Measurements from ENCODE around the gene GIPC3. TPM values are rescaled to one million over a fixed set of nuclear protein-coding genes. Genes with fewer than 3 reads are reported as not detected.
"Not testable (repeated sequence)": the region's sequence is repeated elsewhere in the genome, so short reads cannot be mapped to it uniquely, and the experiment has no call there.

Gene GIPC3
- polyA plus RNA-seq, 2 of the 4 experiments (the other 2 are of a cell fraction), result 0.05 to 0.12 TPM

DNA sequence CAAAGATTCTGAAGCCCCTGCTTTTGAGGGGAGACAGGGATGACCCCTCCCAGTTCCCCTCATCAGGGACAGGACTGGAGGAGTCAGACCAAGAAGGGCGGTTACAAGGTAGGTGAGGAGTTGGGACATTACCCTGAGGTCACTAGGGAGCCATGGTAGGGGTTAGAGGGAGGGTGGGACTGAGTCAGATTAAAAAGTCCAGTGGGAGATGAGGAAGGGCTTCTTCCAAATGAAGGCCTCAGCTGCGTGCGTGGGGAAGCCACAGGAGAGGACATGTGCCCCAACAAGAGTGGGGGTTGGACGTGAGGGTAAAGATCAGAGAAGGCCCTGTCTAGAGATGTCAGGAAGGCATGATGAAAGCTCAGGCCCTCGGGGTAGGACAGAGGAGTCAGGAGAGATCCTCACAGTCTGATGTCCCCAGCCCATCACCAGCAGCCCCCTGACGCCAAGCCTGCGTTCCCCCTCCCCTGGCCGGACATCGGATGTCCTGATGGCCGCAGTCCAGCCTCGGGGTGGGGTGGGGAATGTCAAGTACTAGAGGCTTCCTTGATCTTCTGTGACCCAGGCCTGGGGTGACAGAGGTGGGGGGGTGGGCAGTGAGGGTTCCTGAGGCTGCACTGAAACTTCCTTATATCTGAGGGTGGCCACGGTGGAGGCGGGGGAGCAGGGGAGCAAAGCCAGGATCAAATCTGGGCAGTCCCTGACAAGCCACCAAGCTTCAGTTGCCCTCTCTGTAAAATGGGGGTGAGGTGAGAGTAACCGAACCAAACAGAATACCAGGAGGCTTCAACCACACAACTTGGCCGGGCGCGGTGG is 21.4 kb upstream of the GIPC3 start:
- H3K27ac ChIP-seq, result peak overlapping the region; percentile 76 to 89
- CTCF ChIA-PET, result interaction anchor here (0.7 to 3.2 kb wide), 3 partner anchors 19 to 143 kb away, joined by 3 to 15 read pairs (median 3); no protein-coding TSS in a partner anchor
- no peak overlapping the region for H3K4me3 ChIP-seq
- 92% methylated on average over 14 of the region's 17 CpGs for WGBS (ENCODE audit: missing lambda C conversion rate)
- FAIRE-seq, result no peak
- no peak for DNase-seq (ENCODE audit: low read depth in 1 of 2, low spot score in 1 of 2)
- no peaks in the 10 kb centered on the region for H3K9me3 ChIP-seq
- POLR2A ChIA-PET, result no interaction called here
- peaks cover 41% of the 10 kb centered on the region for H3K4me1 ChIP-seq
- no peak for ATAC-seq
- H3K4me2 ChIP-seq, result no peak overlapping the region; the same call in 2 of the 3 replicates
- TF ChIP-seq ZNF302 (CRISPR knock-in tag; IDR thresholded peaks at IDR 0.05), result no peak
- peak; percentile 61 for TF ChIP-seq ZFP36 (IDR thresholded peaks at IDR 0.05; ENCODE audit: borderline replicate concordance, partially characterized antibody)

DNA sequence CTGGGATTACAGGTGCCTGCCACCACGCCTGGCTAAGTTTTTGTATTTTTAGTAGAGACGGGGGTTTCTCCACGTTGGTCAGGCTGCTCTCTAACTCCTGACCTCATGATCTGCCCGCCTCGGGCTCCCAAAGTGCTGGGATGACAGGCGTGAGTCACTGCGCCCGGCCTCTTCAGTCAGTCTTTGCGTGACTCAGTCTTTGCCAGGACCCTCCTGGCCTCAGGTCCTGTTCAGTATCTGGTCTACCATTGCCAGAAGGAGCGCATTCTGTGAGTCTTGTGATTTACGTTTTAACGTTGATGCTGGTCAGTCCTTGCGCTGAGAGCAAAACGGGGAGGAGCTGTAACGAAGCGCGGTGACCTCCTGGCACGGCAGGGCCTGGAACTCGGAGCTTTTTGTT is 20.1 kb upstream of the GIPC3 start:
- 3% methylated on average over 16 of the region's 19 CpGs for WGBS (ENCODE audit: missing lambda C conversion rate)
- peak; percentile 91 to 93 for ATAC-seq
- no peak for TF ChIP-seq CHD2 (IDR thresholded peaks at IDR 0.05; ENCODE audit: low read length, partially characterized antibody)
- TF ChIP-seq HOXB5 (CRISPR knock-in tag; IDR thresholded peaks at IDR 0.05), result no peak
- TF ChIP-seq GATA3 (IDR thresholded peaks at IDR 0.05; ENCODE audit: borderline replicate concordance), result peak; percentile 52; the same call in 1 of the 2 replicates
- no peak for TF ChIP-seq RARB (CRISPR knock-in tag; IDR thresholded peaks at IDR 0.05)
- TF ChIP-seq, protein P1, sequence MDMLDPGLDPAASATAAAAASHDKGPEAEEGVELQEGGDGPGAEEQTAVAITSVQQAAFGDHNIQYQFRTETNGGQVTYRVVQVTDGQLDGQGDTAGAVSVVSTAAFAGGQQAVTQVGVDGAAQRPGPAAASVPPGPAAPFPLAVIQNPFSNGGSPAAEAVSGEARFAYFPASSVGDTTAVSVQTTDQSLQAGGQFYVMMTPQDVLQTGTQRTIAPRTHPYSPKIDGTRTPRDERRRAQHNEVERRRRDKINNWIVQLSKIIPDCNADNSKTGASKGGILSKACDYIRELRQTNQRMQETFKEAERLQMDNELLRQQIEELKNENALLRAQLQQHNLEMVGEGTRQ (IDR thresholded peaks at IDR 0.05), result no peak
- TF ChIP-seq JUNB (IDR thresholded peaks at IDR 0.05), result peak; percentile 50
- TF ChIP-seq, protein P2, sequence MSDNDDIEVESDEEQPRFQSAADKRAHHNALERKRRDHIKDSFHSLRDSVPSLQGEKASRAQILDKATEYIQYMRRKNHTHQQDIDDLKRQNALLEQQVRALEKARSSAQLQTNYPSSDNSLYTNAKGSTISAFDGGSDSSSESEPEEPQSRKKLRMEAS (IDR thresholded peaks at IDR 0.05), result peak; percentile 73
- no peak for TF ChIP-seq PHF8 (IDR thresholded peaks at IDR 0.05; ENCODE audit: borderline replicate concordance, low read depth)
- peak in 1 of 2 experiments; percentile 52; a peak in 1 of 5 replicates for TF ChIP-seq EP300 (IDR thresholded peaks at IDR 0.05)
- no peak for TF ChIP-seq FOXS1 (CRISPR knock-in tag; IDR thresholded peaks at IDR 0.05)
- TF ChIP-seq MAZ (IDR thresholded peaks at IDR 0.05; ENCODE audit: borderline replicate concordance, low read depth, low read length), result no peak
- TF ChIP-seq, protein P3, sequence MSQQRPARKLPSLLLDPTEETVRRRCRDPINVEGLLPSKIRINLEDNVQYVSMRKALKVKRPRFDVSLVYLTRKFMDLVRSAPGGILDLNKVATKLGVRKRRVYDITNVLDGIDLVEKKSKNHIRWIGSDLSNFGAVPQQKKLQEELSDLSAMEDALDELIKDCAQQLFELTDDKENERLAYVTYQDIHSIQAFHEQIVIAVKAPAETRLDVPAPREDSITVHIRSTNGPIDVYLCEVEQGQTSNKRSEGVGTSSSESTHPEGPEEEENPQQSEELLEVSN (IDR thresholded peaks at IDR 0.05; ENCODE audit: borderline replicate concordance, low read depth), result peak; percentile 35; the same call in 1 of the 2 replicates
- TF ChIP-seq MYC (IDR thresholded peaks at IDR 0.05; ENCODE audit: borderline replicate concordance, low read length), result no peak
- TF ChIP-seq FOSL2 (IDR thresholded peaks at IDR 0.05), result peak; percentile 66
- TF ChIP-seq FOSL2 (CRISPR knock-in tag; IDR thresholded peaks at IDR 0.05), result peak; percentile 97
- TF ChIP-seq, protein P4, sequence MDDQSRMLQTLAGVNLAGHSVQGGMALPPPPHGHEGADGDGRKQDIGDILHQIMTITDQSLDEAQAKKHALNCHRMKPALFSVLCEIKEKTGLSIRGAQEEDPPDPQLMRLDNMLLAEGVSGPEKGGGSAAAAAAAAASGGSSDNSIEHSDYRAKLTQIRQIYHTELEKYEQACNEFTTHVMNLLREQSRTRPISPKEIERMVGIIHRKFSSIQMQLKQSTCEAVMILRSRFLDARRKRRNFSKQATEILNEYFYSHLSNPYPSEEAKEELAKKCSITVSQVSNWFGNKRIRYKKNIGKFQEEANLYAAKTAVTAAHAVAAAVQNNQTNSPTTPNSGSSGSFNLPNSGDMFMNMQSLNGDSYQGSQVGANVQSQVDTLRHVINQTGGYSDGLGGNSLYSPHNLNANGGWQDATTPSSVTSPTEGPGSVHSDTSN (IDR thresholded peaks at IDR 0.05), result no peak
- no peak for TF ChIP-seq ZFP36 (IDR thresholded peaks at IDR 0.05; ENCODE audit: borderline replicate concordance, partially characterized antibody)
- no peak for TF ChIP-seq RNF2 (IDR thresholded peaks at IDR 0.05; ENCODE audit: borderline replicate concordance, low read depth)
- TF ChIP-seq, protein P5, sequence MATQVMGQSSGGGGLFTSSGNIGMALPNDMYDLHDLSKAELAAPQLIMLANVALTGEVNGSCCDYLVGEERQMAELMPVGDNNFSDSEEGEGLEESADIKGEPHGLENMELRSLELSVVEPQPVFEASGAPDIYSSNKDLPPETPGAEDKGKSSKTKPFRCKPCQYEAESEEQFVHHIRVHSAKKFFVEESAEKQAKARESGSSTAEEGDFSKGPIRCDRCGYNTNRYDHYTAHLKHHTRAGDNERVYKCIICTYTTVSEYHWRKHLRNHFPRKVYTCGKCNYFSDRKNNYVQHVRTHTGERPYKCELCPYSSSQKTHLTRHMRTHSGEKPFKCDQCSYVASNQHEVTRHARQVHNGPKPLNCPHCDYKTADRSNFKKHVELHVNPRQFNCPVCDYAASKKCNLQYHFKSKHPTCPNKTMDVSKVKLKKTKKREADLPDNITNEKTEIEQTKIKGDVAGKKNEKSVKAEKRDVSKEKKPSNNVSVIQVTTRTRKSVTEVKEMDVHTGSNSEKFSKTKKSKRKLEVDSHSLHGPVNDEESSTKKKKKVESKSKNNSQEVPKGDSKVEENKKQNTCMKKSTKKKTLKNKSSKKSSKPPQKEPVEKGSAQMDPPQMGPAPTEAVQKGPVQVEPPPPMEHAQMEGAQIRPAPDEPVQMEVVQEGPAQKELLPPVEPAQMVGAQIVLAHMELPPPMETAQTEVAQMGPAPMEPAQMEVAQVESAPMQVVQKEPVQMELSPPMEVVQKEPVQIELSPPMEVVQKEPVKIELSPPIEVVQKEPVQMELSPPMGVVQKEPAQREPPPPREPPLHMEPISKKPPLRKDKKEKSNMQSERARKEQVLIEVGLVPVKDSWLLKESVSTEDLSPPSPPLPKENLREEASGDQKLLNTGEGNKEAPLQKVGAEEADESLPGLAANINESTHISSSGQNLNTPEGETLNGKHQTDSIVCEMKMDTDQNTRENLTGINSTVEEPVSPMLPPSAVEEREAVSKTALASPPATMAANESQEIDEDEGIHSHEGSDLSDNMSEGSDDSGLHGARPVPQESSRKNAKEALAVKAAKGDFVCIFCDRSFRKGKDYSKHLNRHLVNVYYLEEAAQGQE (IDR thresholded peaks at IDR 0.05), result no peak

DNA sequence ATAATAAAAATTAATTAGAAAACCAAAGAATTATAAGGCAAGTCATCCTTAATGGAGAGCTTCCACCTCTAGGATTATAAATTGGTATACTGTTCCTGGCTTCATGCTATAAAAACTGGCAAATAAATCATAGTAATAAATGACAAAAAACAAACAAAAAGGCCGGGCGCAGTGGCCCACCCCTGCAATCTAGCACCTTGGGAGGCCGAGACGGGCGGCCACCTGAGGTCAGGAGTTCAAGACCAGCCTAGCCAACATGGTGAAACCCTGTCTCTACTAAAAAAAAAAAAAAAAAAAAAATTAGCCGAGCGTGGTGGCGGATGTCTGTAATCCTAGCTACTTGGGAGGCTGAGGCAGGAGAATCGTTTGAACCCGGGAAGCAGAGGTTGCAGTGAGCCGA is 15.2 kb upstream of the GIPC3 start:
- Histone ChIP-seq H3K27ac (peak overlapping the region in 1 of 2 experiments; percentile 94; a peak in 2 of 6 replicates), H3K4me1 (peaks cover 32% of the 10 kb centered on the region)
- FAIRE-seq; H3K9me3 ChIP-seq; POLR2A ChIA-PET; DNase-seq (ENCODE audit: low read depth in 1 of 2, low spot score in 1 of 2); H3K4me3 ChIP-seq; H3K4me2 ChIP-seq; ATAC-seq: not testable (repeated sequence)
- CTCF ChIA-PET, result interaction anchor here (1.6 kb wide), 1 partner anchor 13 kb away, joined by 4 read pairs; the partner anchor contains the start of gene MFSD12
- 40% methylated on average over 11 of the region's 11 CpGs for WGBS (ENCODE audit: missing lambda C conversion rate)

More for the DNA sequence above, 20.1 kb upstream of the GIPC3 start:
- ChIA-PET CTCF (interaction anchor here (0.9 to 3.2 kb wide), 3 partner anchors 8 to 20 kb away, joined by 3 to 15 read pairs (median 7); no protein-coding TSS in a partner anchor), POLR2A (no interaction called here)
- Histone ChIP-seq H3K4me3 (no peak overlapping the region), H3K9me3 (no peaks in the 10 kb centered on the region), H3K27ac (peak overlapping the region; percentile 76 to 89), H3K4me1 (peaks cover 44% of the 10 kb centered on the region), H3K4me2 (peak overlapping the region; percentile 36)
- FAIRE-seq (no peak), DNase-seq (ENCODE audit: low read depth in 1 of 2, low spot score in 1 of 2) (peak; percentile 63 to 90)
